Neural progenitor cell (in vitro differentiated cells): Measurements from ENCODE around the gene CP. TPM values are rescaled to one million over a fixed set of nuclear protein-coding genes. Genes with fewer than 3 reads are reported as not detected.

Source experiments
- DNase-seq: peaks from one replicate; pipeline ENCODE4 v3.0.0-alpha.2; 2016; ENCODE audit warnings: low spot score
- H2AFZ ChIP-seq: fragments of 200-600 bp; sonication (generic); replicated peaks from 2 replicates; pipeline ENCODE4 v1.6.1; 2016; ENCODE audit warnings: antibody characterized with exemption
- H3F3A ChIP-seq: fragments of 200-600 bp; sonication (generic); 2 replicates; pipeline ENCODE4 v1.6.1; 2016; ENCODE audit warnings: antibody characterized with exemption, low read depth
- H3K27ac ChIP-seq: fragments of 200-600 bp; sonication (generic); 2 replicates; pipeline ENCODE4 v1.5.1; 2016; ENCODE audit warnings: mild to moderate bottlenecking
- H3K27me3 ChIP-seq: fragments of 200-600 bp; sonication (generic); 2 replicates; pipeline ENCODE4 v1.6.1; 2016; ENCODE audit warnings: mild to moderate bottlenecking, moderate library complexity
- H3K36me3 ChIP-seq: fragments of 200-600 bp; sonication (generic); 2 replicates; pipeline ENCODE4 v1.5.1; 2016
- H3K4me1 ChIP-seq: fragments of 200-600 bp; sonication (generic); 2 replicates; pipeline ENCODE4 v1.6.1; 2016; ENCODE audit warnings: mixed run types
- H3K4me2 ChIP-seq: fragments of 200-600 bp; sonication (generic); 2 replicates; pipeline ENCODE4 v1.6.1; 2016
- H3K4me3 ChIP-seq: fragments of 200-600 bp; sonication (generic); 2 replicates; pipeline ENCODE4 v1.5.1; 2016
- H3K79me2 ChIP-seq: fragments of 200-600 bp; sonication (generic); 2 replicates; pipeline ENCODE4 v1.6.1; 2016; ENCODE audit warnings: low read depth
- H3K9ac ChIP-seq: fragments of 200-600 bp; sonication (generic); 2 replicates; pipeline ENCODE4 v1.6.1; 2016
- H3K9me3 ChIP-seq: fragments of 200-600 bp; sonication (generic); 2 replicates; pipeline ENCODE4 v1.5.1; 2016; ENCODE audit warnings: low read depth
- H4K20me1 ChIP-seq: fragments of 200-600 bp; sonication (generic); 2 replicates; pipeline ENCODE4 v1.6.1; 2016; ENCODE audit warnings: low read depth
- H3K27ac Mint-ChIP-seq: 3 replicates; pipeline ENCODE4 v1.8.0; 2021; ENCODE audit warnings: mixed read lengths
- H3K27me3 Mint-ChIP-seq: 2 replicates; pipeline ENCODE4 v1.8.0; 2022; ENCODE audit warnings: low read depth, mild to moderate bottlenecking, inconsistent platforms, moderate library complexity, mixed read lengths; ENCODE audit not compliant: insufficient read depth
- H3K36me3 Mint-ChIP-seq: 3 replicates; pipeline ENCODE4 v1.8.0; 2021; ENCODE audit warnings: mixed read lengths
- H3K4me1 Mint-ChIP-seq: 3 replicates; pipeline ENCODE4 v1.8.0; 2021; ENCODE audit warnings: mixed read lengths
- H3K4me3 Mint-ChIP-seq: 3 replicates; pipeline ENCODE4 v1.8.0; 2021; ENCODE audit warnings: mild to moderate bottlenecking, moderate library complexity, mixed read lengths
- H3K9me3 Mint-ChIP-seq: 3 replicates; pipeline ENCODE4 v1.8.0; 2020; ENCODE audit warnings: mixed read lengths
- CTCF ChIP-seq: fragments of 200-600 bp; sonication (generic); IDR thresholded peaks from 2 replicates; pipeline ENCODE4 v1.5.1; 2017; ENCODE audit warnings: antibody characterized with exemption, mild to moderate bottlenecking
- EZH2 ChIP-seq: fragments of 200-600 bp; sonication (generic); IDR thresholded peaks from 2 replicates; pipeline ENCODE4 v1.6.1; 2017; ENCODE audit warnings: antibody characterized with exemption, mild to moderate bottlenecking, moderate library complexity
- EZH2phosphoT487 ChIP-seq: fragments of 200-600 bp; sonication (generic); IDR thresholded peaks from 2 replicates; pipeline ENCODE4 v1.6.1; 2017; ENCODE audit warnings: antibody characterized with exemption
- total RNA-seq: library from RNA; depleted of rRNA; stranded (reverse); fragments of >200 nt; gene quantifications from 2 replicates; pipeline ENCODE4 v1.2.3, GENCODE V29; 2015; ENCODE audit warnings: low replicate concordance

The CP gene
- total RNA-seq, 1 donor from 2014 or later = not detected

- H3K9me3 Mint-ChIP-seq = peaks cover 2% of the 10 kb centered on the region
- Histone ChIP-seq H2AFZ (peak overlapping the region; percentile 7), H3K9ac (no peak overlapping the region), H3F3A (no peaks in the 10 kb centered on the region), H3K27ac (no peak overlapping the region), H3K9me3 (no peaks in the 10 kb centered on the region), H3K4me3 (no peak overlapping the region), H3K4me2 (no peak overlapping the region), H3K79me2 (no peaks in the 10 kb centered on the region), H3K4me1 (no peaks in the 10 kb centered on the region), H3K36me3 (no peaks in the 10 kb centered on the region), H4K20me1 (no peaks in the 10 kb centered on the region), H3K27me3 (no peaks in the 10 kb centered on the region)
- H3K27ac Mint-ChIP-seq = no peak overlapping the region
- no peak for DNase-seq
- H3K4me3 Mint-ChIP-seq = peak overlapping the region; percentile 3
- no peaks in the 10 kb centered on the region for H3K36me3 Mint-ChIP-seq
- no peaks in the 10 kb centered on the region for H3K4me1 Mint-ChIP-seq
- TF ChIP-seq EZH2 = no peak
- H3K27me3 Mint-ChIP-seq = peaks cover 3% of the 10 kb centered on the region
Measured at GRCh38 chr3:149258298-149258697, 36.7 kb upstream of the CP start.

- no peaks in the 10 kb centered on the region for H3K36me3 ChIP-seq
- H3K4me1 ChIP-seq = peaks cover 12% of the 10 kb centered on the region
- no peak overlapping the region for H3K4me2 ChIP-seq
- Mint-ChIP-seq H3K9me3 (no peaks in the 10 kb centered on the region), H3K36me3 (no peaks in the 10 kb centered on the region), H3K27ac (no peak overlapping the region), H3K4me1 (peaks cover 13% of the 10 kb centered on the region), H3K27me3 (peaks cover 4% of the 10 kb centered on the region), H3K4me3 (no peak overlapping the region)
- no peak overlapping the region for H3K4me3 ChIP-seq
- H3K9ac ChIP-seq = no peak overlapping the region
- H3F3A ChIP-seq = no peaks in the 10 kb centered on the region
- TF ChIP-seq CTCF = no peak
- TF ChIP-seq EZH2 = no peak
- no peak for TF ChIP-seq EZH2phosphoT487
- DNase-seq = no peak
- H3K27ac ChIP-seq = no peak overlapping the region
- H2AFZ ChIP-seq = no peak overlapping the region
- H4K20me1 ChIP-seq = no peaks in the 10 kb centered on the region
- H3K79me2 ChIP-seq = no peaks in the 10 kb centered on the region
- no peaks in the 10 kb centered on the region for H3K9me3 ChIP-seq
- no peaks in the 10 kb centered on the region for H3K27me3 ChIP-seq
Measured at GRCh38 chr3:149252272-149252671, 30.6 kb upstream of the CP start.

GRCh38 chr3:149251186-149251585 is 29.6 kb upstream of the CP start:
- Histone ChIP-seq H3K79me2 (no peaks in the 10 kb centered on the region), H3K9ac (no peak overlapping the region), H3K27me3 (no peaks in the 10 kb centered on the region), H3F3A (no peaks in the 10 kb centered on the region), H4K20me1 (no peaks in the 10 kb centered on the region), H3K4me3 (no peak overlapping the region), H3K27ac (no peak overlapping the region), H3K4me1 (peaks cover 12% of the 10 kb centered on the region), H2AFZ (no peak overlapping the region), H3K9me3 (no peaks in the 10 kb centered on the region), H3K36me3 (no peaks in the 10 kb centered on the region), H3K4me2 (no peak overlapping the region)
- no peak for TF ChIP-seq CTCF
- no peak for TF ChIP-seq EZH2
- no peak for TF ChIP-seq EZH2phosphoT487
- Mint-ChIP-seq H3K36me3 (no peaks in the 10 kb centered on the region), H3K9me3 (no peaks in the 10 kb centered on the region), H3K4me1 (peaks cover 13% of the 10 kb centered on the region), H3K27me3 (peaks cover 2% of the 10 kb centered on the region), H3K27ac (no peak overlapping the region), H3K4me3 (no peak overlapping the region)
- DNase-seq = no peak

- Histone ChIP-seq H3K36me3 (no peaks in the 10 kb centered on the region), H2AFZ (peak overlapping the region; percentile 84), H3K4me1 (peaks cover 12% of the 10 kb centered on the region), H3F3A (no peaks in the 10 kb centered on the region), H3K27ac (no peak overlapping the region), H3K27me3 (no peaks in the 10 kb centered on the region), H3K79me2 (no peaks in the 10 kb centered on the region), H3K9me3 (no peaks in the 10 kb centered on the region), H3K9ac (no peak overlapping the region), H3K4me3 (no peak overlapping the region), H4K20me1 (no peaks in the 10 kb centered on the region), H3K4me2 (no peak overlapping the region)
- Mint-ChIP-seq H3K36me3 (no peaks in the 10 kb centered on the region), H3K27ac (peak overlapping the region; percentile 43), H3K27me3 (peaks cover 2% of the 10 kb centered on the region), H3K9me3 (no peaks in the 10 kb centered on the region), H3K4me3 (no peak overlapping the region), H3K4me1 (peaks cover 13% of the 10 kb centered on the region)
- DNase-seq = no peak
- TF ChIP-seq EZH2phosphoT487 = no peak
- TF ChIP-seq EZH2 = no peak
- no peak for TF ChIP-seq CTCF
Measured at GRCh38 chr3:149247929-149248691, 26.5 kb upstream of the CP start.
